ENCODE measurements around the gene PAWR.
"Not testable (repeated sequence)": the region's sequence is repeated elsewhere in the genome, so short reads cannot be mapped to it uniquely, and the experiment has no call there.

Gene PAWR

GRCh38 chr12:79652521-79652920, 38.2 kb downstream of the PAWR start:
- H3K4me3 ChIP-seq (ENCODE audit: low read depth, low read length): no peak overlapping the region
- TF ChIP-seq, protein P1, sequence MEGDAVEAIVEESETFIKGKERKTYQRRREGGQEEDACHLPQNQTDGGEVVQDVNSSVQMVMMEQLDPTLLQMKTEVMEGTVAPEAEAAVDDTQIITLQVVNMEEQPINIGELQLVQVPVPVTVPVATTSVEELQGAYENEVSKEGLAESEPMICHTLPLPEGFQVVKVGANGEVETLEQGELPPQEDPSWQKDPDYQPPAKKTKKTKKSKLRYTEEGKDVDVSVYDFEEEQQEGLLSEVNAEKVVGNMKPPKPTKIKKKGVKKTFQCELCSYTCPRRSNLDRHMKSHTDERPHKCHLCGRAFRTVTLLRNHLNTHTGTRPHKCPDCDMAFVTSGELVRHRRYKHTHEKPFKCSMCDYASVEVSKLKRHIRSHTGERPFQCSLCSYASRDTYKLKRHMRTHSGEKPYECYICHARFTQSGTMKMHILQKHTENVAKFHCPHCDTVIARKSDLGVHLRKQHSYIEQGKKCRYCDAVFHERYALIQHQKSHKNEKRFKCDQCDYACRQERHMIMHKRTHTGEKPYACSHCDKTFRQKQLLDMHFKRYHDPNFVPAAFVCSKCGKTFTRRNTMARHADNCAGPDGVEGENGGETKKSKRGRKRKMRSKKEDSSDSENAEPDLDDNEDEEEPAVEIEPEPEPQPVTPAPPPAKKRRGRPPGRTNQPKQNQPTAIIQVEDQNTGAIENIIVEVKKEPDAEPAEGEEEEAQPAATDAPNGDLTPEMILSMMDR (IDR thresholded peaks at IDR 0.05; ENCODE audit: control insufficient read depth, extremely low read depth, insufficient read depth): no peak
- DNase-seq (ENCODE audit: low read depth): no peak

GRCh38 chr12:79650440-79650839, 40.3 kb downstream of the PAWR start:
- TF ChIP-seq, protein P1 (IDR thresholded peaks at IDR 0.05; ENCODE audit: control insufficient read depth, extremely low read depth, insufficient read depth): no peak
- no peak for DNase-seq (ENCODE audit: low read depth)
- H3K4me3 ChIP-seq (ENCODE audit: low read depth, low read length): no peak overlapping the region

DNA sequence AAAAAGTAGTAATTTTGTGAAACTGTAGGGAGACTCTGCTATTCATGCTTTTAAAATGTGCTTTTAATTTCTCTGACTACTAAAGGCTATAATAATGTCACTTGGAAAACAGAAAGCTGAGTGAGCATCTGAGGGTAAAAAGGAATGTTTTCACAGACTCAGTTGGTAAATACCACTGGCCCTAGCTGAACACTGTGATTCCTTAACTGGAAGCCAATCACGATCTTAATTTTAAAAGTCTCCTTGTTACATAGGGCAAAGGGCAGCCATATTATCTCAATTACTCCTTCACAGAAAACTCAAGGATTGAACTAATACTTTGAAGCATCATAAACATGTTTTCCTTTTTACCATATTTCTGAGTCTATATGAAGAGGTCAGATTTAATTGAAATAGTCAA, 41.9 kb downstream of the PAWR start:
- DNase-seq (ENCODE audit: low read depth): no peak
- H3K4me3 ChIP-seq (ENCODE audit: low read depth, low read length): no peak overlapping the region
- TF ChIP-seq, protein P1 (IDR thresholded peaks at IDR 0.05; ENCODE audit: control insufficient read depth, extremely low read depth, insufficient read depth): no peak

DNA sequence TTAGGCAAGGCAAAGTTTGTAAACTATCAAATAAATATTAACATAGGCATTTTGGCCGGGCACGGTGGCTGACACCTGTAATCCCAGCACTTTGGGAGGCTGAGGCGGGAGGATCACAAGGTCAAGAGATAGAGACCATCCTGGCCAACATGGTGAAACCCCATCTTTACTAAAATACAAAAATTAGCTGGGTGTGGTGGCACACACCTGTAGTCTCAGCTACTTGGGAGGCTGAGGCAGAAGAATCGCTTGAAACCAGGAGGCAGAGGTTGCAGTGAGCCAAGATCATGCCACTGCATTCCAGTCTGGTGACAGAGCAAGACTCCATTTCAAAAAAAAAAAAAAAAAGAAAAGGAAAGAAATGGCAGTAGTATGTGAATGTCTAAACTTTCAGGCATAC, 43.9 kb downstream of the PAWR start:
- not testable (repeated sequence) for DNase-seq (ENCODE audit: low read depth)

GRCh38 chr12:79645235-79645630, 45.5 kb downstream of the PAWR start:
- no peak overlapping the region for H3K4me3 ChIP-seq (ENCODE audit: low read depth, low read length)
- TF ChIP-seq, protein P1 (IDR thresholded peaks at IDR 0.05; ENCODE audit: control insufficient read depth, extremely low read depth, insufficient read depth): no peak
- no peak for DNase-seq (ENCODE audit: low read depth)

More for the DNA sequence above, 43.9 kb downstream of the PAWR start:
- H3K4me3 ChIP-seq (ENCODE audit: low read depth, low read length): not testable (repeated sequence)

DNA sequence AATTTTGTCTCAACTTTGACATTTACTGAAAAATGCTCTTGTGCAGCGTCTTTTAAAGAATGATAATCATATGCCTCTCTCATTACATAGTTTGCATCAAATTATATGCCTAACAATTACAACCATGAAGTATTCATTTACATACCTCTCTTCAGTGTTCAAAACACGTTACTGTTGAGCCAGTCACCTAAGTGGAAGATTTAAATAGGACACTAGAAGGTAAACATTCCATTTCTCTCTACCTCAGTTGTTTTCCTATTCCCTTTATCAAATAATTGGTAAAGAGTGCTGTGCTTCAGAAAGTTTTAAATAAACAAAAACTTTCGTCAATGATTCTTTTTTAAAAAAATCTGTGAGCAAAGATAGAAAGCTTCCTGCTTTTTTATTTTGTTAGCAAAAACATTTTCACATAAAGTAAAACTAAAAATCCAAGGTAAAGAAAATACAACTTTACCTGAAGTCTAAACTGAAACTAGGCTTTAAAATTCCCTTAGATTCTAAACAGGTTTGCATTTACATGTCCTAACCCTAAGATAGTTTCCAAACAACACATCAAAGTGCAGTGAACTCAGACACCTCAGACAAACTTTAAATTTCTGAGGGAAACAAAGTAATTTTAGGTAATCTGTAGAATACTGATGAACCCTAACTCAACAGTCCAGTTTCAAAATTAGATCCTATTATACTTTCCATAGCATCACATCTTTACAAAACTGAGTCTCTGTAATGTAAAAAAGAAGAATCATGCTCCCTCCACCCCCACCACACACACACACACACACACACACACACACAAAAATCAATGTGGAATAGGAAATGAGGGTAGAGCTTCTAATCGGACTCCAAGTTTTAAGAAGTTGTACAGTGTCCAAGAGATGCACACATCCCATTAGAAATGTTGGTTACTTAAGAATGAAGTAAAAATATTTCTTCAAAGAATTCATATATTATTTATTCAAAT, 46.2 kb downstream of the PAWR start:
- DNase-seq (ENCODE audit: low read depth): no peak
- no peak overlapping the region for H3K4me3 ChIP-seq (ENCODE audit: low read depth, low read length)
- TF ChIP-seq, protein P1 (IDR thresholded peaks at IDR 0.05; ENCODE audit: control insufficient read depth, extremely low read depth, insufficient read depth): no peak

DNA sequence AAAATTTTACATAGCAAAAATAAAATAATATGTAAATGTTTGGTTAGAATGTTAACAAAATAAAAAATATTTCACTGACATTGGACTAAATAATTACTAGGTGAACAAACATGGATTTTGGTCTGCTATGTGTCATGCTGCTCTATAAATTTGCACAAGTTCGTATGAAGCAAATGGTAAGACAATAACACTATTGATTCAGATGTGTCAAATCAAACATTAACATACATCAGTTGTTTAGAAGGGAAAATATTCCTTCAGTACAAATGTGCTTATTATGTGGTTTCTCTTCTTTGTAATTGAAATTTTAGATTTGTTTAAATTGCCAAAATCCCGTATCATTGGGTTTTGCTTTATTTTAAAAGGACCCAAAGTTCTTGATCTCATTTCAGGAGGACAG, 46.9 kb downstream of the PAWR start:
- DNase-seq (ENCODE audit: low read depth): peak; percentile 8
- H3K4me3 ChIP-seq (ENCODE audit: low read depth, low read length): no peak overlapping the region
- TF ChIP-seq, protein P1 (IDR thresholded peaks at IDR 0.05; ENCODE audit: control insufficient read depth, extremely low read depth, insufficient read depth): no peak

Data from LNCaP clone FGC (cell line).